PC-9 (cell line): ENCODE results near the gene ZDHHC11B. TPM values are rescaled to one million over a fixed set of nuclear protein-coding genes. Genes with fewer than 3 reads are reported as not detected.
"Not testable (repeated sequence)": the region's sequence is repeated elsewhere in the genome, so short reads cannot be mapped to it uniquely, and the experiment has no call there.

ENCODE experiments used
- BruUV-seq: library from RNA; stranded (reverse); fragments of 400-500 nt; replicated peaks from 2 replicates; lab custom pipeline; 2021; lab: Mats Ljungman, UMichigan
- CTCF ChIA-PET: fragments of 300-600 bp; sonication (Branson Sonifier 250); formaldehyde crosslinking; loops from one replicate; lab custom pipeline; 2022; ENCODE audit warnings: antibody characterized with exemption; lab: Charles Lee
- POLR2A ChIA-PET: fragments of 300-600 bp; sonication (Branson Sonifier 250); formaldehyde crosslinking; loops from one replicate; lab custom pipeline; 2022; ENCODE audit warnings: antibody characterized with exemption; ENCODE audit not compliant: unreplicated experiment; lab: Charles Lee
- DNase-seq, 2 experiments: peaks; one replicate each; pipeline versions ENCODE4 v3.0.0 to v3.0.0-alpha.2; 2015 to 2022; ENCODE audit warnings: mixed read lengths in 1 of 2
- H2AFZ ChIP-seq: fragments of 200-600 bp; sonication (generic); 2 replicates; pipeline ENCODE4 v1.8.1; 2017; ENCODE audit warnings: antibody characterized with exemption
- H3F3A ChIP-seq: fragments of 200-600 bp; sonication (generic); 2 replicates; pipeline ENCODE4 v1.8.1; 2017; ENCODE audit warnings: antibody characterized with exemption, mild to moderate bottlenecking, low read depth; ENCODE audit not compliant: insufficient read depth
- H3K27ac ChIP-seq: fragments of 200-600 bp; sonication (generic); 2 replicates; pipeline ENCODE4 v1.6.1; 2016; ENCODE audit warnings: mixed run types
- H3K27me3 ChIP-seq: fragments of 200-600 bp; sonication (generic); 2 replicates; pipeline ENCODE4 v1.6.1; 2016; ENCODE audit warnings: low read depth, mixed run types; ENCODE audit not compliant: insufficient read depth
- H3K36me3 ChIP-seq: fragments of 200-600 bp; sonication (generic); 2 replicates; pipeline ENCODE4 v1.6.1; 2016; ENCODE audit warnings: low read depth, mixed run types
- H3K4me1 ChIP-seq: fragments of 200-600 bp; sonication (generic); replicated peaks from 2 replicates; pipeline ENCODE4 v1.6.1; 2016; ENCODE audit warnings: mixed run types; ENCODE audit not compliant: insufficient read depth
- H3K4me2 ChIP-seq: fragments of 200-600 bp; sonication (generic); 2 replicates; pipeline ENCODE4 v1.6.1; 2017; ENCODE audit warnings: mixed run types
- H3K4me3 ChIP-seq: fragments of 200-600 bp; sonication (generic); 2 replicates; pipeline ENCODE4 v1.6.1; 2016; ENCODE audit warnings: mixed run types
- H3K79me2 ChIP-seq: fragments of 200-600 bp; sonication (generic); 2 replicates; pipeline ENCODE4 v1.6.1; 2017; ENCODE audit warnings: low read depth, mixed run types
- H3K9me2 ChIP-seq: fragments of 200-600 bp; sonication (generic); 2 replicates; pipeline ENCODE4 v1.8.1; 2017; ENCODE audit warnings: mild to moderate bottlenecking; ENCODE audit not compliant: insufficient read depth
- H3K9me3 ChIP-seq: fragments of 200-600 bp; sonication (generic); 2 replicates; pipeline ENCODE4 v1.8.1; 2016; ENCODE audit warnings: low read depth; ENCODE audit not compliant: insufficient read depth
- H4K20me1 ChIP-seq: fragments of 200-600 bp; sonication (generic); 2 replicates; pipeline ENCODE4 v1.8.1; 2017; ENCODE audit not compliant: insufficient read depth
- EZH2 ChIP-seq: fragments of 200-600 bp; sonication (generic); IDR thresholded peaks from 2 replicates; pipeline ENCODE4 v1.8.0; 2017; ENCODE audit warnings: antibody characterized with exemption, low read depth
- intact Hi-C: fragments of 100-400 bp; cut with micrococcal nuclease; formaldehyde crosslinking; loops from one replicate; pipeline ENCODE4 v1.10.0; 2022; ENCODE audit not compliant: unreplicated experiment
- total RNA-seq: library from RNA; stranded (reverse); gene quantifications from 2 replicates; pipeline ENCODE4 v1.2.3, GENCODE V29; 2021
- TF ChIP-seq, protein P1 (sequence below): fragments of 200-600 bp; sonication (generic); conservative IDR thresholded peaks from 2 replicates; pipeline ENCODE4 v1.6.1; 2017; ENCODE audit warnings: mixed run types, antibody characterized with exemption, mild to moderate bottlenecking, moderate library complexity

ZDHHC11B gene
- total RNA-seq, 1 experiment from 2014 or later, result 0.41 TPM

DNA sequence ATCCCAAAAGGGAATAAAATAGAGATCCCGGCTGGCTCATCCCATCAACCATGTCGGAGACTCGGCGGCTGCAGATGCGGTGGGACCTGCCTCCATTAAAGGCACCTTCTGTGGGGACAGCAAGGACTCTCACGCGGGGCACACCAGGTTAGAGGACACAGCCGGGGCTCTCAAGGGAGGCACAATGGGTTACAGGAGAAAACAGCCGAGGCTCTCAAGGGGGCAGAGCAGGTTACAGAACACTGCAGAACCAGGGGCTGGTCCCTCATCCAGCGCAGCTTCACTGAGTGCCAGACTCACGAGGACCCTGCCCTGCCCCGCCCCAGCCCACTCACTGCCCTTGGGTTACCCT is 98.4 kb downstream of the ZDHHC11B start:
- DNase-seq, BruUV-seq, H3F3A ChIP-seq, H3K9me2 ChIP-seq, H4K20me1 ChIP-seq, H3K4me3 ChIP-seq, intact Hi-C loops, H3K36me3 ChIP-seq, H3K27ac ChIP-seq, H3K4me2 ChIP-seq, H3K9me3 ChIP-seq, H3K4me1 ChIP-seq, H3K79me2 ChIP-seq, CTCF ChIA-PET, H2AFZ ChIP-seq, POLR2A ChIA-PET: not testable (repeated sequence)
- peaks cover 26% of the 10 kb centered on the region for H3K27me3 ChIP-seq

DNA sequence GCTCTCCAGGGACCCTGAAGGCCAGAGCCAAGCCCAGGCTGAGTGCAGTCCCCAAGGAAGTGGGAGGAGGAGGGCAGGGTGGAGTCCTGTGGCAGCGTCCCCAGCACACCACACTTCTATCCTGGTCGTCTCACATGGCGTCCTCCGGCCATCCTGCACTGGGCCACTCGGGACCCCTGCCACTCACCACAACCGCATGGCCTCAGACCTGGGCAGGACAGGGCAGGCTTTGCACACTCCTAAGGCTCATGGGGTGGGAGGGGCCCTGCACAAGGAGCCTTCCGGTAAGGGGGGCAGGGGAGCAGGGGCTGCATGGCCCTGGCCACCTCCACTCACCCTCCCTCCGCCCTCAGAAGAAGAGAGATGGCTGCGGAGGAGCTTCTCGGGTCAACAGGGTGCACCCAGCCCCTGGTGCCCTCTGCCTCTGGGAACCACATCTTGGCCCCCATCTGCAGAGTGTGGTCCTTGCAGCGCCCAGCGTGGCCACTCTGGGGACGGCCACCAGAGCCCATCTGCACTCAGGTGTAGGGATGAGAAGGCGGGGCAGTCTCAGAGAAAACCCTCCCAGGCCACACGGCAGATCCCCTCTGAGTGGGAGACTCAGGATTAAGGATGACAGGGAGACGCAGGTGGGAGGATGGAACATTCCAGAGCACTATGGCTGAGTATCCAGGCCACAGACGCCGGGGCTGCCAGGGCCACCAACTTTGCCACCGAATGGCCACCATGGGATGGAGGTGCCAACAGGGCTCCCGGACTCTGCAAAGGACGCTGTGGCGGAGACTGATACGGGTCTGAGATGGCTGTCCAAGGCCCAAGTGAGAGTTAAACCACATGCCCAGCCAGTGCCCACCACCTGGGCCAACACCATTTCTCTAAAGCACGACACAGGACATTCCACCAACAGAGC is 99.0 kb downstream of the ZDHHC11B start:
- Histone ChIP-seq H3K79me2 (no peaks in the 10 kb centered on the region), H3K27ac (no peak overlapping the region), H3K4me1 (no peaks in the 10 kb centered on the region), H3K4me3 (no peak overlapping the region), H3K9me2 (no peaks in the 10 kb centered on the region), H3K9me3 (no peaks in the 10 kb centered on the region), H3K36me3 (no peaks in the 10 kb centered on the region), H3F3A (no peaks in the 10 kb centered on the region), H4K20me1 (peaks cover 3% of the 10 kb centered on the region; the same call in 1 of the 2 replicates), H3K27me3 (peaks cover 26% of the 10 kb centered on the region), H3K4me2 (no peak overlapping the region), H2AFZ (no peak overlapping the region)
- intact Hi-C loops, result no loop called here
- TF ChIP-seq, protein P1, sequence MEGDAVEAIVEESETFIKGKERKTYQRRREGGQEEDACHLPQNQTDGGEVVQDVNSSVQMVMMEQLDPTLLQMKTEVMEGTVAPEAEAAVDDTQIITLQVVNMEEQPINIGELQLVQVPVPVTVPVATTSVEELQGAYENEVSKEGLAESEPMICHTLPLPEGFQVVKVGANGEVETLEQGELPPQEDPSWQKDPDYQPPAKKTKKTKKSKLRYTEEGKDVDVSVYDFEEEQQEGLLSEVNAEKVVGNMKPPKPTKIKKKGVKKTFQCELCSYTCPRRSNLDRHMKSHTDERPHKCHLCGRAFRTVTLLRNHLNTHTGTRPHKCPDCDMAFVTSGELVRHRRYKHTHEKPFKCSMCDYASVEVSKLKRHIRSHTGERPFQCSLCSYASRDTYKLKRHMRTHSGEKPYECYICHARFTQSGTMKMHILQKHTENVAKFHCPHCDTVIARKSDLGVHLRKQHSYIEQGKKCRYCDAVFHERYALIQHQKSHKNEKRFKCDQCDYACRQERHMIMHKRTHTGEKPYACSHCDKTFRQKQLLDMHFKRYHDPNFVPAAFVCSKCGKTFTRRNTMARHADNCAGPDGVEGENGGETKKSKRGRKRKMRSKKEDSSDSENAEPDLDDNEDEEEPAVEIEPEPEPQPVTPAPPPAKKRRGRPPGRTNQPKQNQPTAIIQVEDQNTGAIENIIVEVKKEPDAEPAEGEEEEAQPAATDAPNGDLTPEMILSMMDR, result no peak
- no peak for TF ChIP-seq EZH2
- no TSS peak for BruUV-seq
- POLR2A ChIA-PET, result no interaction called here
- CTCF ChIA-PET, result no interaction called here
- no peak for DNase-seq

DNA sequence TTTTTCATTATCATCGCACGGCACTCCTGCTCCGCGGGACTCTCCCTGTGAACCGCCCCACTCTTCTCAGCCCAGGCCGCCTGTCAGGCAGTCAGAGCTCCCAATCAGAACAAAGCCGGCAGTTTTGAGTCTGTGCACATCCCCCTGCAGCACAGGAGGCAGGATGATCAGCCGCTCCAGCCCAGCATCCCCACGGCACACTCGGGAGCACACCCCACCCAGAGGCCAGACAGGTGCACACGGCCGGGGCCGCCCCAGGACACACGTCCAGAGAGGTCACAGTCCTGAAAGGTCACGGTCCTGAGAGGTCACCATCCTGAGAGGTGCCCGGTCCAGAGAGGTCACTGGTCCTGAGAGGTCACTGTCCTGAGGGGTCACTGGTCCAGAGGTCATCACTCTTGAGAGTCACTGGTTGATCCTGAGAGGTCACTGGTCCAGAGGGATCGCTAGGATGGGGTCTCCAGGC is 99.7 kb downstream of the ZDHHC11B start:
- no peaks in the 10 kb centered on the region for H3K36me3 ChIP-seq
- H3K9me3 ChIP-seq, result no peaks in the 10 kb centered on the region
- BruUV-seq, result no TSS peak
- H2AFZ ChIP-seq, result no peak overlapping the region
- intact Hi-C loops, result no loop called here
- ChIA-PET CTCF (no interaction called here), POLR2A (no interaction called here)
- H3K4me2 ChIP-seq, result no peak overlapping the region
- no peak overlapping the region for H3K4me3 ChIP-seq
- no peak overlapping the region for H3K27ac ChIP-seq
- no peaks in the 10 kb centered on the region for H3K9me2 ChIP-seq
- H4K20me1 ChIP-seq, result peaks cover 3% of the 10 kb centered on the region; the same call in 1 of the 2 replicates
- DNase-seq, result no peak
- H3K79me2 ChIP-seq, result no peaks in the 10 kb centered on the region
- no peaks in the 10 kb centered on the region for H3F3A ChIP-seq
- peaks cover 26% of the 10 kb centered on the region for H3K27me3 ChIP-seq
- TF ChIP-seq EZH2, result no peak
- TF ChIP-seq, protein P1, result no peak
- no peaks in the 10 kb centered on the region for H3K4me1 ChIP-seq
